K562 (cell line): ENCODE results near the gene B3GAT1. TPM values are rescaled to one million over a fixed set of nuclear protein-coding genes. Genes with fewer than 3 reads are reported as not detected.

ENCODE experiments used
- NFE2 ChIP-seq: IDR thresholded peaks from 2 replicates; pipeline ENCODE4 v1.6.1; 2014; ENCODE audit warnings: antibody characterized with exemption, low read depth
- NRF1 ChIP-seq, 2 experiments: fragments of 450-650 bp; IDR thresholded peaks in 1 of 2; conservative IDR thresholded peaks in 1 of 2; 2 replicates each; pipeline ENCODE4 v1.6.1; 2014; ENCODE audit warnings: mild to moderate bottlenecking in 2 of 2
- REST ChIP-seq, 2 experiments: fragments of 450-650 bp; formaldehyde crosslinking in 1 of 2; IDR thresholded peaks; 2 replicates each; pipeline versions ENCODE4 v1.4.0 to v1.6.1; 2014 to 2020; ENCODE audit warnings: mild to moderate bottlenecking in 2 of 2, borderline replicate concordance in 1 of 2, low read depth in 1 of 2
- polyA plus RNA-seq, 8 experiments: library from polyadenylated mRNA; depleted of rRNA in 4 of 8; stranded (reverse) in 5 of 8; unstranded in 3 of 8; fragments of >200 nt; fragmentation: Nextera tagmentation in 2 of 8; fragmentation: Illumina TruSeq in 1 of 8; extraction: Ambion mirVana in 2 of 8; extraction: Trizol in 1 of 8; gene quantifications; 2 replicates each; pipeline versions ENCODE4 v1.2.1 to v1.2.3, GENCODE V29; 2011 to 2014; ENCODE audit warnings: inconsistent platforms in 1 of 8, missing spikeins in 1 of 8
- total RNA-seq, 7 experiments: library from RNA; depleted of rRNA in 6 of 7; stranded (reverse); fragments of >200 nt in 6 of 7; fragmentation: Illumina TruSeq in 2 of 7; extraction: Trizol in 2 of 7; gene quantifications; 2 replicates each; pipeline versions ENCODE4 v1.2.1 to v1.2.3, GENCODE V29; 2011 to 2021; ENCODE audit warnings: low replicate concordance in 1 of 7

B3GAT1 gene
- total and polyA plus RNA-seq, 9 of the 15 experiments (the other 6 are each of a cell fraction or from before 2014, with no cell fraction given), result 0.01 to 0.53 (median 0.14) TPM; not detected in 1

- TF ChIP-seq REST (IDR thresholded peaks at IDR 0.05; ENCODE audit: borderline replicate concordance) (peak; percentile 97), REST (CRISPR knock-in tag; IDR thresholded peaks at IDR 0.05; ENCODE audit: low read depth) (peak; percentile 93), NRF1 (conservative IDR thresholded peaks at IDR 0.05 in 1 of 2, IDR thresholded peaks at IDR 0.05 in 1 of 2) (peak; percentile 32 to 51; a peak in 2 of 4 replicates), NFE2 (no peak)
- TF ChIP-seq, all 486 proteins: peak for 5
These were observed 6.1 kb upstream of the B3GAT1 start (continued) for GRCh38 chr11:134417871-134418840.
